Lower lobe of right lung (tissue), 2 donors: ENCODE data around the gene KIFC3. TPM values are rescaled to one million over a fixed set of nuclear protein-coding genes. Genes with fewer than 3 reads are reported as not detected.
"Not testable (repeated sequence)": the region's sequence is repeated elsewhere in the genome, so short reads cannot be mapped to it uniquely, and the experiment has no call there.

ENCODE experiments used
- ATAC-seq, 2 donors: fragments of 200-7000 bp; cut with Tn5 transposase; one replicate each; pipeline ENCODE4 v1.9.1; 2020 to 2022; ENCODE audit warnings: mild to moderate bottlenecking in 2 of 2, moderate library complexity in 2 of 2
- DNase-seq: peaks from one replicate; pipeline ENCODE4 v3.0.0-alpha.2; 2020
- H3K27ac ChIP-seq: fragments of 200-600 bp; one replicate; pipeline ENCODE4 v1.8.0; 2022
- H3K27me3 ChIP-seq: fragments of 200-600 bp; one replicate; pipeline ENCODE4 v1.8.0; 2022; ENCODE audit warnings: low read depth
- H3K36me3 ChIP-seq: fragments of 200-600 bp; one replicate; pipeline ENCODE4 v1.8.0; 2022; ENCODE audit warnings: mild to moderate bottlenecking
- H3K4me1 ChIP-seq: fragments of 200-600 bp; one replicate; pipeline ENCODE4 v1.8.0; 2022
- H3K4me3 ChIP-seq: fragments of 200-600 bp; one replicate; pipeline ENCODE4 v1.8.0; 2022; ENCODE audit warnings: mild to moderate bottlenecking
- H3K9me3 ChIP-seq: fragments of 200-600 bp; one replicate; pipeline ENCODE4 v1.8.0; 2022
- intact Hi-C: fragments of 100-400 bp; cut with DNase I; formaldehyde crosslinking; loops from one replicate; pipeline ENCODE4 v1.11.0; 2022
- total RNA-seq: library from RNA; stranded (reverse); fragmentation: NEBNext Ultra II Directional; extraction: Animal tissue kit (Norgen Biotek cat#: 25700); gene quantifications from one replicate; pipeline ENCODE4 v1.2.1, GENCODE V29; 2021
- TF ChIP-seq, protein P1 (sequence below): fragments of 200-600 bp; IDR thresholded peaks from one replicate; pipeline ENCODE4 v1.8.0; 2022; ENCODE audit warnings: antibody characterized with exemption, mild to moderate bottlenecking
- donor health status: DM: no; HTN: yes; CAD: no; lungs with severe emphysema.

KIFC3 gene
- total RNA-seq, 1 donor from 2014 or later = 70.9 TPM

DNA sequence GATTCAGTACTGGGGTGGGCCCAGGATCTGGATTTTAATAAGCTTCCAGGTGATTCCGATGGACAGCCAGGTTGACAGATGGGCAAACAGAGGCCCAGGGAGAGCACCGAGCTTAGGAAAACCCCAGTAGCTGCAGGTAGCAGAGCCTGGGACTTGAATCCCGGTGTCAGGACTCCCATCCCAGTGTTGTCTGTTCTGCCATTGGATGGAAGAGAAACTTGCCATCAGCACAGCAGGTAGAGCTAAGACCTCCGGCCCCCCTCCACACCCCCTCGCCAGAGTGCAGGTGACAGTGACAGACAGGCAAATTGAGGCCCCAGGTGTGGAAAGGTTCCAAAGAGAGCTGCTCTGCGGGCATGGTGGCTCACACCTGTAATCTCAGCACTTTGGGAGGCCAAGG is 54.3 kb downstream of the KIFC3 start:
- H3K27ac ChIP-seq = no peak overlapping the region
- H3K9me3 ChIP-seq = no peaks in the 10 kb centered on the region
- peaks cover 42% of the 10 kb centered on the region for H3K36me3 ChIP-seq
- no peaks in the 10 kb centered on the region for H3K4me1 ChIP-seq
- intact Hi-C loops = no loop called here
- DNase-seq = peak; percentile 19
- no peak overlapping the region for H3K4me3 ChIP-seq
- H3K27me3 ChIP-seq = no peaks in the 10 kb centered on the region
- TF ChIP-seq, protein P1, sequence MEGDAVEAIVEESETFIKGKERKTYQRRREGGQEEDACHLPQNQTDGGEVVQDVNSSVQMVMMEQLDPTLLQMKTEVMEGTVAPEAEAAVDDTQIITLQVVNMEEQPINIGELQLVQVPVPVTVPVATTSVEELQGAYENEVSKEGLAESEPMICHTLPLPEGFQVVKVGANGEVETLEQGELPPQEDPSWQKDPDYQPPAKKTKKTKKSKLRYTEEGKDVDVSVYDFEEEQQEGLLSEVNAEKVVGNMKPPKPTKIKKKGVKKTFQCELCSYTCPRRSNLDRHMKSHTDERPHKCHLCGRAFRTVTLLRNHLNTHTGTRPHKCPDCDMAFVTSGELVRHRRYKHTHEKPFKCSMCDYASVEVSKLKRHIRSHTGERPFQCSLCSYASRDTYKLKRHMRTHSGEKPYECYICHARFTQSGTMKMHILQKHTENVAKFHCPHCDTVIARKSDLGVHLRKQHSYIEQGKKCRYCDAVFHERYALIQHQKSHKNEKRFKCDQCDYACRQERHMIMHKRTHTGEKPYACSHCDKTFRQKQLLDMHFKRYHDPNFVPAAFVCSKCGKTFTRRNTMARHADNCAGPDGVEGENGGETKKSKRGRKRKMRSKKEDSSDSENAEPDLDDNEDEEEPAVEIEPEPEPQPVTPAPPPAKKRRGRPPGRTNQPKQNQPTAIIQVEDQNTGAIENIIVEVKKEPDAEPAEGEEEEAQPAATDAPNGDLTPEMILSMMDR = no peak
- no peak for ATAC-seq

DNA sequence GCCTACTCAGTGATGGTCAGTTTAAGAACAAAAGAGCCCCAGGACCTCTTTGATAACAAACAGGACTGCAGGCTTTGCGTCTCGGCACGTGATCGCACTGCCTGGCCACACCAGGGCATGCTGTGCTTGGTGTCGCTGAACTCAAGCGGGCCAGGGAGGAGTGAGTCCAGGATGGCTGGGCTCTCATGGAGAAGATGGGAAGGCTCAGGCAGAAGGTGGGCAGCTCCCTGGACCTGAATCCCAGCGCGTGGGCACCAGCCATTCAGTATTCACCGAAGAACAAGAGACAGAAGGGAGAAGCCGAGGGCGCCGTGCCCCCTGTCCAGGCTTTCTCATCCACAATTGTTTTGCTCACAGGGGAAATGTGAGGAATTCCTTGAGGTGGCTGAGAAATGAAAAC is 54.8 kb downstream of the KIFC3 start:
- TF ChIP-seq, protein P1 = no peak
- peaks cover 47% of the 10 kb centered on the region for H3K36me3 ChIP-seq
- intact Hi-C loops = no loop called here
- no peak overlapping the region for H3K4me3 ChIP-seq
- H3K27me3 ChIP-seq = no peaks in the 10 kb centered on the region
- ATAC-seq = no peak
- no peaks in the 10 kb centered on the region for H3K4me1 ChIP-seq
- H3K27ac ChIP-seq = no peak overlapping the region
- H3K9me3 ChIP-seq = no peaks in the 10 kb centered on the region
- peak; percentile 31 for DNase-seq

DNA sequence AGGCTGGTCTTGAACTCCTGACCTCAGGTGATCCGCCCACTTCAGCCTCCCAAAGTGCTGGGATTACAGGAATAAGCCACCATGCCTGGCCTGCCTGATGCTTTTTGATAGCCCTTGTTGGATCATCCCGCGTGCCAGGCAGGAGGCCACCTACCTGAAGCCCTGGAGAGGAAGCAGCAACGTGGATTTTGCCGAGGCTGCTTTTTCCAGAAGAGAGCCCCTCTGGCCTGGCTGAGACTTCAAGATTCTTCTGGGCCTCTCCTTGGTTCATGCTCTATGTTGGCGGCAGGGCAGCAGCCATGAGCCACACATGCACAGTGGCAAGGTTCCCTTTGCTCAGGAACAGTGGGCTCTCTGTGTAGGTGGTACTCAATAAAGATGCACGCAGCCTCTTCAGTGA is 55.2 kb downstream of the KIFC3 start:
- Histone ChIP-seq H3K4me1 (no peaks in the 10 kb centered on the region), H3K36me3 (peaks cover 47% of the 10 kb centered on the region), H3K27ac (no peak overlapping the region), H3K4me3 (no peak overlapping the region), H3K9me3 (no peaks in the 10 kb centered on the region), H3K27me3 (no peaks in the 10 kb centered on the region)
- TF ChIP-seq, protein P1 = no peak
- intact Hi-C loops = no loop called here
- ATAC-seq = no peak
- peak; percentile 23 for DNase-seq

DNA sequence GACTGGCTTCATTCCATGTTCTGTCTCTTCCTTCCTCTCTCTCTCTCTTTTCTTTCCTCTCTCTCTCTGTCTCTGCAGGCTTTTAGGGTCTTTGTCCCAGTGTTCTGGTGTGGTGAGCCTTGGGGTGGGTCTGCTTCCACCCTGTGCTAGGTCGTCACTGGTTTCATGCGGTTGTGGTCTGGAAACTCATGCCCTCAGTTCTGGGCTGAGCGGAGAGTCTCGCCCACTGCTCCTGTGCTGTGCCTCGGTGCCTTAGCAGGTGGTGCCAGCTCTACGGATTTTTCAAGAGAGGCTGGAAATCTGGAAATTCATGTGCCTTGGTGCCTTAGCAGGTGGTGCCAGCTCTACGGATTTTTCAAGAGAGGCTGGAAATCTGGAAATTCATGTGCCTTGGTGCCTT is 56.0 kb downstream of the KIFC3 start:
- H3K27me3 ChIP-seq, H3K4me1 ChIP-seq, ATAC-seq, H3K4me3 ChIP-seq, intact Hi-C loops, H3K9me3 ChIP-seq, H3K27ac ChIP-seq: not testable (repeated sequence)
- DNase-seq = peak; percentile 8
- H3K36me3 ChIP-seq = peaks cover 39% of the 10 kb centered on the region

DNA sequence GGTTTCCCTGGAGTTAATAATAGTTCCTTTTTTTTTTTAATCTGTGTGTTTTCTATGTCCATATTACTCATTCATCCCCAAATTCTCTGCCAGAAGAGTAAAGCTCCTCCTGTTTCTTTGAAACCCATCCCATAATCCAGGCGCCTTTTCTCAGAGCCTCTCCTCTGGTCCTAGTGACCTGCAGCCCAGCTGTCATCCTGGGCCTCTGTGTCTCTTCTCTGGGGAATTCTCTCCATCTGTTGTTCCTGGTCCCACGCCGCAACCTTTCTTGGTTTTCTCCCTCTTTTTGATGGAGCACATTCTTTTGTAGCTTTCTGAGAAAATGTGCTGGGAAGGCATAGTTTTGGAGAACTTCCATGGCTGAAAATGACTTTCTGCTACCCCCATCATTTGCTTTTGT is 56.5 kb downstream of the KIFC3 start:
- TF ChIP-seq, protein P1 = no peak
- H3K27ac ChIP-seq = no peak overlapping the region
- no peaks in the 10 kb centered on the region for H3K4me1 ChIP-seq
- no peaks in the 10 kb centered on the region for H3K9me3 ChIP-seq
- no peaks in the 10 kb centered on the region for H3K27me3 ChIP-seq
- peaks cover 36% of the 10 kb centered on the region for H3K36me3 ChIP-seq
- no peak for ATAC-seq
- H3K4me3 ChIP-seq = no peak overlapping the region
- intact Hi-C loops = no loop called here
- DNase-seq = no peak

DNA sequence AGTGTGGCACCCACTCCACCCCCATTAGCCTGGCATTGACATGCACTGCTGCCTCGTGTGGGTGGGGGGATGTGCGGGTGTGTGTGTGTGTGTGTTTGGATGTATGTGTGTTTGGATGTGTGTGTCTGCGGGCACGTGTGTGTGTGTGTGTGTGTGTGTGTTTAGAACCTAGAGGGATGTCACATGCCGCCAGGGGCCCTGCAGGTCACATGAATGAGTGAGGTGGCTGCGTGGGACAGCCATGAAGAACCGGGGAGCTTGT is 57.7 kb downstream of the KIFC3 start:
- H3K36me3 ChIP-seq = peaks cover 36% of the 10 kb centered on the region
- ATAC-seq (no peak), DNase-seq (peak; percentile 14)

More for the DNA sequence above, 57.7 kb downstream of the KIFC3 start:
- TF ChIP-seq, protein P1 = no peak
- intact Hi-C loops = no loop called here
- Histone ChIP-seq H3K4me3 (no peak overlapping the region), H3K4me1 (no peaks in the 10 kb centered on the region), H3K27me3 (no peaks in the 10 kb centered on the region), H3K27ac (no peak overlapping the region), H3K9me3 (no peaks in the 10 kb centered on the region)
